ENCODE data around the gene C19orf25.

Gene C19orf25

GRCh38 chr19:1496714-1497577, 17.9 kb upstream of the C19orf25 start:
- no peak for DNase-seq

DNA sequence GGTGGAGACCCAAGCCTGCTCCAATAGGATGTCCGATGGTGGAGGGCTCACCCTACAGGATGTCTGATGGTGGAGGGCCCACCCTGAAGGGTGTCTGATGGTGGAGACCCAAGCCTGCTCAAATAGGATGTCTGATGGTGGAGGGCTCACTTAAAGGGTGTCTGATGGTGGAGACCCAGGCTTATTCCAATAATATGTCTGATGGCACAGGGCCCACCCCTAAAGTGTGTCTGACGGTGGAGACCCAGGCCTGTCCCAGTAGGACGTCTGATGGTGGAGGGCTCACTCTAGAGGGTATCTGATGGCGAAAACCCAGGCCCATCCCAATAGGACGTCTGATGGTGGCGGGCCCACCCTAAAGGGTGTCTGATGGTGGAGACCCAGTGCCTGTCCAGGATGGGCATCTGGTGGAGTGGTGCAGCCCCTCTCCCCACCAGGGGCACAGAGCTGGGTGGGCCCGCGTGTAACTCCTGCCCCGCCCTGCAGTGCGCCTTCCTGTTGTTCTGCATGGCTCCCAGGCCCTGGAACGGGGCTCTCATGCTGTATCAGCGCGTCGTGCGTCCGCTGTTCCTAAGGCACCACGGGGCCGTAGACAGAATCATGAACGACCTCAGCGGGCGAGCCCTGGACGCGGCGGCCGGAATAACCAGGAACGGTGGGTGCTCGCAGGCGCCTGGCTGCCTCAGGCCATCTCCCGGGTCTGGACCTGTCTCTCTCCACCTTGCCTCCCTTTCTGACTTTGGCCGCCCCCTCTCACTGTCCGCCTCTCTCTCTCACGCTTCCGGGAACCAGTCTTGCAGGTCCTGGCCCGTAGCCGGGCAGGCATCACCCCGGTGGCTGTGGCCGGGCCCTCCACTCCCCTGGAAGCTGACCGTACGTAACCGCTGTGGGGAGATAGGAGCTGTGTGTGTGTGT, 17.0 kb upstream of the C19orf25 start:
- no peak for DNase-seq

GRCh38 chr19:1495051-1495798, 16.2 kb upstream of the C19orf25 start:
- no peak for DNase-seq

DNA sequence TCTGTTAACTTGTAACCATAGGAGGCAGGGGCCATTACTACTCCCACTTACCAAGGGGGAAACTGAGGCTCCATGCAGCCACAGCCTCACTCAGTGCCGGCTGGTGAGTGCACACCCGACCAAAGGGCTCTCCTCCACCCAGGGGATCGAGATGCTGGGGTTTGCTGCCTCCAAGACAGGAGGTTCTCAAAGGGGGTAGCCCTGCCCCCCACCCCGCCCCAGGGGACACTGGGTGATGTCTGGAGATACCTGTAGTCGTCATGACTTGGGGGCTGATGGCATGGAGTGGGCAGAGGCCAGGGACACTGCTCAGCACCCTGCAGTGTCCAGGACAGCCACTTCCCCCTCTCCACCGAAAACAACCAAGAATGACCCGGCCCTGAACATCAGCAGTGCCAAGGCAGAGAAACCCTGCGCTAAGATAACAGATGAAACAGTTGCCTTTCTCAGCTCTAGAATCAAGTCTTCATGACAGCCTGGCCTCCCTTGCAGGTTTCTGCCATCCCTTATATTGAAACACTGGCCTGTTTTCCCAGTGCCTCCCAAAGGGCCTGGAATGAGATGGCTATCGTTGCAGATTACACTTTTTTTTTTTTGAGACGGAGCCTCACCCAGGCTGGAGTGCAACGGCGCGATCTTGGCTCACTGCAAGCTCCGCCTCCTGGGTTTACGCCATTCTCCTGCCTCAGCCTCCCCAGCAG, 15.2 kb upstream of the C19orf25 start:
- DNase-seq = no peak

DNA sequence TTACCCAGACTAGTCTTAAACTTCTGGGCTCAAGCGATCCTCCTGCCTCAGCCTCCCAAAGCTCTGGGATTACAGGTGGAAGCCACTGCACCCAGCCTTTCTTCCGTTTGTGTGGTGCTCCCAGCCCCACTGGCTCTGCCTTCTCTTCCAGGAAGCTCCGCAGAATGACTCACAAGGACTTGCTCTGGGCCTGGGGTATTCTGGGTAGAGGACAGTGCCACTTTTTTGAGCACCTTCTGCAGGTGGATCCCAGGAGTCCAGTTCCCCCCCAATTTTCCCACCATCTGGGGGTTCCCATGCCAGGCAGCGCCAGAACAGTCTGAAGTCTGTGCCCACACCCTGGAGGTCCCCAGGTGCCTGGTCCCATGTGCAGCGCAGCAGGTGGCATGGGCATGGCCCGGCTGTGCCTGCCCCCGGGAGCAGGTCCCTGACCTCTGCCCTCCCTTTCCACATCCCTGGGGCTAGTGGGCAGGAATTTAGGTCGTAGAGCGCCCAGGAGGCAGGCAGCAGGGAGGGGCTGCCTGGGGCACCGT, 13.5 kb upstream of the C19orf25 start:
- DNase-seq = no peak

DNA sequence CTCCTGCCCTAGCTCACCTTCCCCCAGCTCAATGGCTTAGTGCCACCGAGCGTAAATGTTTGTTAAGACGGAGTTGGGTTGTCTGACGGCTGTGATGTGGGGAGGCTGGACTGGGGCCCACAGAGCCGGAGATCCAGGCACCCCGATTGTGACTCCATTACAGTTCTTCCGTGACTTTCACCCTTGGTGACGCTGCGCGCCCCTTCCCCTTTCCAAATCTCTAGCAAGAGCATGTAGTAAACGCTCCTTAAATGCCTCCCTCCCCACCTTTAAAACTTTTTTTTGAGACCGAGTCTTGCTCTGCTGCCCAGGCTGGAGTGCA, 12.8 kb upstream of the C19orf25 start:
- no peak for DNase-seq

- no peak for DNase-seq
Observed at GRCh38 chr19:1491114-1491848, 12.3 kb upstream of the C19orf25 start, which contains the start of gene REEP6. TSS of gene REEP6 (plus strand) at chr19:1491181. CDS start at chr19:1491270, 89 bp downstream.

DNA sequence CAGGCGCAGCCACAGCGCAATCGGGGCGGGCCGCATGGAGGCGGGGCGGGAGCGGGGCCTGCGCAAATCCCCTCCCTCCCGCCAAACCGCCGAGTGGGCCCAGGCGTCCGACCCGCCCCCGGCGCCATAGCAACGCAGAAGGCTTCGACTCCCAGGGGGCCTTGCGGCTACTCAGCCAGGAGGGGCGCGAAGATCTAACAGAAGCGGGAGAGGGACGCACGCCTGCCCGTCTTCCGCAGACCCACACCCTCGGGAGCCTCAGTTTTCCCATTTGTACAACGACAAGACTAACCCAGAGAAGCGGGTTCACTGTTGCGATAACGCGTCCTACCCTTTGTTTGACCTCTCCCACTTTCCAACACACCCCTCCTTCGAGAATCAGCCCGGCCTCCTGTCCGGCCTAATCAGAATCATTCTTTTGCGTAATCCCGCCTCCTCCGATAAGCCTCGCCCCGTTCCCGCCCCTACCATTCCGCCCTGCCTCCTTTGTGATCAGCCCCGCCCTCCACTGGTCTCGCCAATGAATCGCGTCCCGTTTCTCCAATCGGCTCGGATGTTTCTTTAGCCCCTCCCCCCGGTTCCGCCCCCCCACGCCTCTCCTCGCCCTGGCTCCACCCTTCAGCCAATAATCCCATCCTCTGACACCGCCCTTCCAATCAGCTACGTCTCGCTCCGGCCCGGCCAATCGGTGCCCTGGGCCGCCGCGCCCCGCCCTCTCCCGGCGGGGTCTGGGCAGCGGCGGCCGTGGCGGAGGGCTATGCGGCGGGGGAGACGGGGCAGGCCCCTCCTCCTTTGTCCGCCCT, 11.5 kb upstream of the C19orf25 start, which contains the start of gene PCSK4:
PCSK4 (minus strand) TSS at position 40 of the 803 bp plus-strand sequence; CDS start at position 36, 4 bp downstream.
- peak; percentile 87 to 100 (median 99) for DNase-seq

- peak in 1 of 56 donors; percentile 51 for DNase-seq
Observed at GRCh38 chr19:1489463-1490310, 10.7 kb upstream of the C19orf25 start.

DNA sequence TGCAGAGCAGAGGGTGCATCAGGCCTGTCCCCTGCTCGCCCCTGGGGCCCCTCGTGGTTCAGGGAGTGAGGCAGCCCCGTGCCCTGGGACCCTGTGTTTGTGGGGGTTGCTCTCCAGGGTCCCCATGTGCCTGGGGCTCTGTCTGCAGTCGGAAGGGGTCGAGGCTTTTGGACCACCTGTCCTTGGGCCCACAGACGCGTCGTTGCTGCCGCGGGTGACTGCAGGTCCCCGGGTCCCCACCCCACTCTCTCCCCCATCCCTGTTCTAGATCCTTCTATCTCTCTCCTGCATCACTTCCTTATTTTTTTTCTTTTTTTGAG, 9.2 kb upstream of the C19orf25 start:
- DNase-seq = no peak

- no peak for DNase-seq
Observed at GRCh38 chr19:1487576-1488281, 8.7 kb upstream of the C19orf25 start.

DNA sequence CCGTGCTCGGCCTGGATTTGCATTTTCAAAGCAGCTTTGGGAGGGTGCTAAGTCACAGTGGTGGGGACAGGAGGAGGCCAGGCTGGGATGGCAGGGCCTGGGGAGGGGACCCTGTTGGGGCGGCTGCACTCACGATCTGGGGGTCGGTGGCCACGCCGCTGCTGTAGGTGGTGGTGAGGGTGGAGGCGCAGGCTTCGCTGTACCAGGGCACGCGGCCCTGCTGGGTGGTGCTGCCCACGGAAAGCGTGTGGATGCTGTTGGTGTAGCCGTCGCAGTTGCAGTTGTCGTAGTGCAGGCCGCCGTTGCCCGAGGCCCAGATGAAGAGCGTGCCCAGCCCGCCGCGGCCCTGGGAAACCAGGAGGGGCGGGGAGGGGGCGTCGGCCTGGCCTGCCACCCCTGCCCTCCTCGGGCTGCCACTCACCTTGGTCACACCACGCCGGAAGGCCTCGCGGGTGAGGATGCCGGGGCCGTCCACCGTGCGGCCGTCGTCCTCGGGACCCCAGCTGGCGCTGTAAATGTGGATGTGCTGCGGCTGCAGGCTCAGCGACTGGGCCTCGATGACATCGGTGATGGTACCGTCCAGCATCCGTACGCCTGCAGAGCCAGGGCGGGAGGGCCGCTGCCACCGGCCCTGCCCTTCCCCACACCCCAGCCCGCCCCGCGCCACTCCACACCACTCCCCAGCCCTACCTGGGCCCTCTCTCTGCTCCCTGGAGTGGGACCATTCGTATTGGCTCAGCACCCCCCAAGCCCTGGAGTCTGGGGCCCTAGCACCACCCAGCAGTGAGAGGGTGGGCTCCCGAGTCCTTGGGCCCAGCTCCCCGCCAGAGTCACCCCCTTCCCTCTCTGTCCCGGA, 7.9 kb upstream of the C19orf25 start:
- DNase-seq = no peak

DNA sequence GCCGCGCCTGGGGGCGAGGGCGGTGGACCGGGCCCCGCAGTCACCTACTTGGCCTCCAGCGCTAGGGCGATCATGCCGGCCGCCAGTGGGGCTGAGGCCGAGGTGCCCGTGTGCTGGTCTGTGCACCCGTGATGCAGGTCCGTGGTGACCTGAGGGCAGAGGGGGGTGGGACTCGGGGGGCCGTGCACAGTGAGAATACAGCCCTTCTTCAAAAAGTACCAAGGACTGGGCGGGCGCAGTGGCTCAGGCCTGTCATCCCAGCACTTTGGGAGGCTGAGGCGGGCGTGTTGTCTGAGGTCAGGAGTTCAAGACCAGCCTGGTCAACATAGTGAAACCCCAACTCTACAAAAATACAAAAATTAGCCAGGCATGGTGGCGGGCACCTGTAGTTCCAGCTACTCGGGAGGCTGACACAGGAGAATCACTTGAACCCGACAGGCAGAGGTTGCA, 5.0 kb upstream of the C19orf25 start:
- DNase-seq = no peak

DNA sequence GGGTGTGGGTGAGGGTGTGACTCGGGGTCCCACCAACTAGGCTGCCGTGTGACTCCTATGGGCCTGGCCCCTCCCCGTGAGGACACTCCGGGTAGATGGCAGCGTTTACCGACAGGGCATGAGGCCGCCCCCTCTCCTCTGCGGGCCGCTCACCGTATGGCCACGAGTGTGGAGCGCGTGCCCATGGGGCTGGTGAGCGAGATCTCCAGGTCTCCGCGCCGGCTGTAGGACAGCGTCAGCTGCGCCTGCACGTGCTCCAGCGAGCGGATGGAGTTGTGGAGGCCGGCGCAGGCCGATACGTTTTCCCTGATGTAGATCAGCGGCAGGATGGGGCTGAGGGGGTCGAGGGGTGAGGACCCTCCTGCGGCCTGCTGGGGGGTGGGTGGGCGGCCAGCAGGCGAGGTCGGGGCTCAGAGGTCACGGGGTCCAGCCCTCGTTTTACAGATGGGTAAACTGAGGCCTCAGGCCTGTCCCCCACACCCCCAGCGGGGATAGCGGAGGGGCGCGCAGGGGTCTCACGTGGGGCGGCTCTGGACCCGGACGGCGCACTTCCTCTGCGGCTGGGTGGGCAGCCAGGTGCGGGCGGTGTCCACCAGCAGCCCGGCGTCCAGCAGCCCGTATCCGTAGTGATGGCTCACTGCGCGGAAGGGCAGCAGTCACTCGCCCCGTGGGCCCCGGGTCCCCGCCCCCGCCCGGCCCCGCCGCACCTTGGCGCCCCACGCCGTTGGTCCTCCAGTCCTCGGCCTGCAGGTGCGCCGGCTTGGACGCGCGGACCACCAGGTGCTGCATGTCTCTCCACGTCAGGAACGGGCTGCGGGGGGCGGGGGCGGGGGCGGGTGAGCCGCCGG, 4.3 kb upstream of the C19orf25 start:
- DNase-seq = no peak
